AG09309 (cell line): ENCODE data around the gene GCAT.

ENCODE experiments used
- DNase-seq: peaks from one replicate; pipeline ENCODE4 v3.0.0-alpha.2; 2010; ENCODE audit warnings: low read depth
- H3K4me3 ChIP-seq: 2 replicates; pipeline ENCODE4 v1.5.1; 2011; ENCODE audit warnings: mild to moderate bottlenecking, low read depth, low read length, moderate library complexity; ENCODE audit not compliant: control insufficient read depth
- CTCF ChIP-seq: IDR thresholded peaks from 2 replicates; pipeline ENCODE4 v1.5.1; 2011; ENCODE audit warnings: mild to moderate bottlenecking, low read depth, low read length, inconsistent platforms; ENCODE audit not compliant: insufficient read depth, control insufficient read depth; ENCODE audit errors: missing control alignments

The GCAT gene

GRCh38 chr22:37824674-37825641, 17.2 kb downstream of the GCAT start:
- no peak for DNase-seq
- no peak for TF ChIP-seq CTCF
- H3K4me3 ChIP-seq, result peak overlapping the region; percentile 23

- no peak for TF ChIP-seq CTCF
- no peak for DNase-seq
- H3K4me3 ChIP-seq, result no peak overlapping the region
These were observed 19.3 kb downstream of the GCAT start for GRCh38 chr22:37827056-37827455.

- DNase-seq, result no peak
- TF ChIP-seq CTCF, result no peak
- no peak overlapping the region for H3K4me3 ChIP-seq
These were observed 22.5 kb downstream of the GCAT start for GRCh38 chr22:37830093-37830842.

GRCh38 chr22:37831472-37831871, 23.7 kb downstream of the GCAT start:
- no peak for DNase-seq
- no peak for TF ChIP-seq CTCF
- H3K4me3 ChIP-seq, result no peak overlapping the region

- TF ChIP-seq CTCF, result no peak
- no peak overlapping the region for H3K4me3 ChIP-seq
- no peak for DNase-seq
These were observed 24.5 kb downstream of the GCAT start for GRCh38 chr22:37832022-37832857.
